Rectal smooth muscle tissue (tissue), 1 donor: ENCODE results near the gene C9orf152.

Experiments used
- H3K27ac ChIP-seq: one replicate; pipeline ENCODE4 v1.7.0; 2013; ENCODE audit warnings: low read depth, low read length, inconsistent platforms
- H3K27me3 ChIP-seq: one replicate; pipeline ENCODE4 v1.7.0; 2013; ENCODE audit warnings: low read length; ENCODE audit not compliant: control insufficient read depth, insufficient read depth
- H3K36me3 ChIP-seq: one replicate; pipeline ENCODE4 v1.7.0; 2013; ENCODE audit warnings: low read length; ENCODE audit not compliant: control insufficient read depth, insufficient read depth
- H3K4me1 ChIP-seq: one replicate; pipeline ENCODE4 v1.7.0; 2013; ENCODE audit warnings: low read length; ENCODE audit not compliant: control insufficient read depth, insufficient read depth
- H3K4me3 ChIP-seq: one replicate; pipeline ENCODE4 v1.7.0; 2013; ENCODE audit warnings: low read length
- H3K9ac ChIP-seq: one replicate; pipeline ENCODE4 v1.7.0; 2013; ENCODE audit warnings: low read length

Gene C9orf152

GRCh38 chr9:110188101-110188500 lies 19.9 kb downstream of the C9orf152 start:
- peaks cover 6% of the 10 kb centered on the region for H3K4me1 ChIP-seq
- no peaks in the 10 kb centered on the region for H3K36me3 ChIP-seq
- H3K27ac ChIP-seq = peak overlapping the region; percentile 31
- no peak overlapping the region for H3K4me3 ChIP-seq
- H3K9ac ChIP-seq = no peak overlapping the region
- H3K27me3 ChIP-seq = no peaks in the 10 kb centered on the region

DNA sequence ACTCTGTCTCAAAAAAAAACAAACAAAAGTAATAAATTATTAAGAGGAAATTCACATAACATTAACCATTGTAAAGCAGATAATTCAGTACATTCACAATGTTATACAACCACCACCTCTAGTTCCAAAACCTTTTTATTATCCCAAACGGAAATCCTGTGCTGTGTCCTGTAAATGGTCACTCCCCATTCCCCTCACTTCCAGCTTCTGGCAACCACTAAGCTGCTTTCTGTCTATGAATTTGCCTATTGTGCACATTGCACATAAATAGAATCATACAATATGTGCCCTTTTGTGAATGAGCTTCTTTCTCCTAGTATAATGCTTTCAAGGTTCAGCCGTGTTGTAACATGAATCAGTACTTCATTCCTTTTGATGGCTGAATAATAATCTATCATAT lies 20.8 kb downstream of the C9orf152 start:
- no peak overlapping the region for H3K27ac ChIP-seq
- H3K4me3 ChIP-seq = no peak overlapping the region
- H3K4me1 ChIP-seq = peaks cover 3% of the 10 kb centered on the region
- H3K9ac ChIP-seq = no peak overlapping the region
- H3K27me3 ChIP-seq = no peaks in the 10 kb centered on the region
- no peaks in the 10 kb centered on the region for H3K36me3 ChIP-seq

GRCh38 chr9:110186254-110186653 lies 21.7 kb downstream of the C9orf152 start:
- Histone ChIP-seq H3K9ac (no peak overlapping the region), H3K27ac (no peak overlapping the region), H3K36me3 (no peaks in the 10 kb centered on the region), H3K4me3 (no peak overlapping the region), H3K27me3 (no peaks in the 10 kb centered on the region), H3K4me1 (peaks cover 3% of the 10 kb centered on the region)

DNA sequence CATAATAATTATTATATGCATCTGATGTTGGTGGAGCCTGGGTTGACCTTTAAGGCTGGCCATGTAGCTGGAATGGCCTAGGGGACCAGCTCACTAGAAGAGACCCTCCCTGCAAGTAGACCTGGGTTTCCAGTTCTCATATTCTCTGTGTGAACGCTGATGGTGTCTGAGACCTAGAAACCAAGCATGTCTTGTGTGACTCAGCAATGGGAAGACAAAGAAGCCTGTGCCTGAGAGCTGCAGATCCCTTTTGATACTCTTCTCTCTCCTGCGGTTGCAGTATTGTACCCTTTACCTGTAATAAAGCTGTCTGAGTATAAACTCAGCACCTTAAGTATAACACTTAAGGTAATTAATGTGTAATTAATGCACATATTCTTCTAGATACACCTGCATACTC lies 22.2 kb downstream of the C9orf152 start:
- Histone ChIP-seq H3K27ac (no peak overlapping the region), H3K9ac (no peak overlapping the region), H3K4me1 (peaks cover 3% of the 10 kb centered on the region), H3K4me3 (no peak overlapping the region), H3K36me3 (no peaks in the 10 kb centered on the region), H3K27me3 (no peaks in the 10 kb centered on the region)

DNA sequence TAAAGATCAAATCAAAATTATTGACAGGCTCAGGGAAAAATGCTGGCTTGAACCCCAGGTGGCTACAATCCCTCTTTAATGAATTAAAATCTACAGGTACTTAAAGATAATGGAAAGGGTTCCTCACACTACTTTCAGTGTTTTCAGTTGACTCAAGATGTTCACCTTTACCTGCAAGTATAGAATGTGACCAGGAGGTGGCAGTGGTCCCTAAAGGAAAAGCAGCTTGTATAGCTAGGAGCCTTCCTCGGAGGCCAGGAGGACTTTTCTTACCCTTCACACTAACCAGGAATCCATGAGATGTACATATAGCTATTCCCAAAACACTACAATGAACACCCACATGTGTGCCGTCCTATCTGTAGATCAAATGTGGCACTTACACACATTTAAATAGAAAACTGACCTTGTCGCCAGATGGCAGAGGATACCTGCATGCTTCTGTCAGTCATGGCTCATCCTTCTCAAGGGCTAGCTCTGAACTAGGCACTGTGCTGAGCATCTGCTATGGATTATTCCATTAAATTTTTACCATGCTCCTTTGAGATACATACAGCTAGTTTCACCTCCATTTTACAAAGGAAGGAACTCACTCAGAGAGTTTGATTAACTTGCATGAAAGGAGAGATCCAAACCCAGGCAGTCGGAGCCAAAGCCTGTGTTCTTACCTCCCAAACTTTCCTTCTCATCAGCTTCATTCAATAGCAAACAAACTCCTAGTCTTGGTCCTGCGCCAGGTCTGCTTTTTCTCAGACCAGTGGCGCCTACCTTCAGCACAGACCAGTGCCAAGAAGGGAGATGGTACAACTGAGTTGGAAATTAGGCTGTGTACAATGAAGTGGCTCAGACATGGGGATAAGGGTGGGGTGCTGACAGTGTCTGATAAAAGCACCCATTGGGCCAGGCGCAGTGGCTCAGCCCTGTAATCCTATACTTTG lies 24.5 kb downstream of the C9orf152 start:
- H3K27ac ChIP-seq = no peak overlapping the region
- no peaks in the 10 kb centered on the region for H3K36me3 ChIP-seq
- H3K4me1 ChIP-seq = no peaks in the 10 kb centered on the region
- H3K4me3 ChIP-seq = no peak overlapping the region
- H3K27me3 ChIP-seq = no peaks in the 10 kb centered on the region
- no peak overlapping the region for H3K9ac ChIP-seq

DNA sequence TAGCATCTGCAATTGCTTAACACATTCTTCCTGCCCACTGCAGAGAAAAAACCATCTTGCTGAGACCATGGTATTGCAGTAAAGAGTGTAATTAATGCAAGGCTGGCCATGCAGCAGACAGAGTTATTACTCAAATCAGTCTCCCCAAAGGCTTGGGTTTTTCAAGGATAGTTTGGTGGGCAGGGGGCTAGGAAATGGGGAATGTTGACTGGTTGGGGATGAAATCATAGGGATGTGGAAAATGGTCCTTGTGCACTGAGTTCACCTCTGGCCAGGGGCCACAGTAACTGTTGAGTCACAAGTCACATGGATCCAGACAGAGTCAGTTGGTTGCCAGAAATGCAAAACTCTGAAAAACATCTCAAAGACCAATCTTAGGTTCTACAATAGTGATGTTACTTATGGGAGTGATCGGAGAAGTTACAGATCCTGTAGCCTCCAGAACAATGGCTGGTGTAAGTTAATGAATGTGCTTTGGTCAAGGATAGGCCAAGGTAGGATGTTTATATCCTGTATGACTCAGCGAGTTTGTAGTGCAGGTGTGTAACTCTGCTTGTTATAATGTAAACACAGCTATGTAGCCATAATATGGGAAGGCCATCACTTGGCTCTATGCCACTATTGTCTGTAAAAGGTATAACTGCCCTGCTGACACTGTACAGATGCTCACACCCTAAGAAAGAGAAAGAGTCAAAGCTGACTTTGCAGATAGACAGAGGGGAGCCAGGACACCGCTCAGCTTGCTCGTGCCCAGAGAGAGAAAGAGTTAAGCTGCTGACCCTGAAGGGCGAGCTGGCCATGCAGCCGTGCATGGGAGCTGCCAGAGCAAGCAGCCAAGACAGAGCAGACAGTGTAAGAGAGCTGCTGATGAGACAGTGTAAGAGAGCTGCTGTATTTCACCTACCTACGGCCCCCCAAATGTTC lies 27.2 kb downstream of the C9orf152 start:
- Histone ChIP-seq H3K27ac (no peak overlapping the region), H3K27me3 (no peaks in the 10 kb centered on the region), H3K4me3 (no peak overlapping the region), H3K9ac (no peak overlapping the region), H3K4me1 (no peaks in the 10 kb centered on the region), H3K36me3 (no peaks in the 10 kb centered on the region)

DNA sequence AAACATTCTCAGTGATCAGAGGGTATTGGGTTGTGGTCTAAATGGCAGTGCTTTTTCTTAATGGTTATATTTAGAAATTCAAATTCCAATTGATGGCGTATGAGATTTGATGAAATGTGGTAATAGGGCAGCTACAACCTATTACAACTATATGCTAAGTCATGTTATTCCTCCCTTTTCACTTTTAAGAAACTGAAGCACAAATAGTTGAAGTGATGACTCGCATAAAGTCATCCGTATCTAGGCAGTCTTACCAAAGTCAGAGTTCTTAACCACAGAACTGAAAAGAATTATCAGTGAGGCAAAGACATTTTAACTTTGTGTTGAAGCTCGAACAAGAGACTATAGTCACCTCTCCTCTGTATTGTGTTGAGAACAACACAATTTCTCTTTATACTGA lies 28.2 kb downstream of the C9orf152 start:
- Histone ChIP-seq H3K9ac (no peak overlapping the region), H3K36me3 (no peaks in the 10 kb centered on the region), H3K4me1 (no peaks in the 10 kb centered on the region), H3K4me3 (no peak overlapping the region), H3K27me3 (no peaks in the 10 kb centered on the region), H3K27ac (no peak overlapping the region)

DNA sequence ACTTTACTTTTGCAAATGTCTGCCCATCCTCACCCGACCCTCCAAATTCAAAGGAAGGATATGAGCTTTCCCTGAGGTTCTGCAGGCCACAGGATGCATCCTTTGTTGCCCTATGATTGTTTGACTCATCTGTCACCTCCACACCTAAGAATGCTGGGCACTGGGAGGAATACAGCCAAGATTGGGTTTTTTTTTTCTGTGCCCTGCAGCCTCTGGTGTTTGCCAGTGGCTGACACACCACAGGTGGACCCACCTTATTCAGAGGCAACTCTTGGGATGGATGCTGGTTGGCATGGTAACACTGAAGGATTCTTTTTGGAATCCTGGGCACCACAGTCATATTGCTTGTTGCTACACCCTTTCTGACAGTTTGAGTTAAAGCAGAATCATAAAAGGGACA lies 29.7 kb downstream of the C9orf152 start:
- Histone ChIP-seq H3K9ac (no peak overlapping the region), H3K27ac (no peak overlapping the region), H3K36me3 (no peaks in the 10 kb centered on the region), H3K4me1 (no peaks in the 10 kb centered on the region), H3K4me3 (no peak overlapping the region), H3K27me3 (no peaks in the 10 kb centered on the region)

DNA sequence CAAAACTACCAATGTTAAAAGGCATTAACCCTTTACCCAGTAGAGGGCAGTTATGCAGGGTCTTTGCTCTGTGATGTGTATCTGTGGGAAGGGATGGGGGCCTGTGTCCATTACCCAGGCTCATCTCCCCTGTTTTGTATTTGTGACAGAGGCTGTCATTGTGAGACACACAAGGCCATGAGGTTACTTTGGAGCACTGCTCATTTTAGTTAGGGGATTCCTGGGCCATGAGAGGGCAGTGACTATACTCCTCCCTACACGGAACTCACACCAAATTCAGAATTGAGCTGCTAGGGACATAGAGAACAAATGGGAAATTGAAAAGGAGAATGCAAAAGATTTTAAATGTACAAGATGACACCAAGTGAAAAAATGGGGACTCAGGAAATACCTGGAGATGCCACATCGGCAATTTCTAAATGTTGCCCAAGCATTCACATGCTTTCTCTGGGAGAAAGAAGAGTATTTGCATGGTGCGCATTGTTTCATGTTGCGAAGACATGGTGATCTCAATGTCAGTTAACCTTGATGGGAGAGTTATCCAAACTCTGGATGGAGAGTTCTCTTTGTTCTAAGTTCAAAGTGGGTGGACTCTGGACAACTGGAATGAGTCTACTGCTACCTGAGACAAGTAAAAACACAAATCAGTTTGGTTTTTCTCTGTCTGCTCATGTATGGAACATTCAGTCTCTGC lies 32.5 kb downstream of the C9orf152 start:
- H3K27ac ChIP-seq = no peak overlapping the region
- no peak overlapping the region for H3K9ac ChIP-seq
- no peaks in the 10 kb centered on the region for H3K27me3 ChIP-seq
- no peaks in the 10 kb centered on the region for H3K36me3 ChIP-seq
- no peaks in the 10 kb centered on the region for H3K4me1 ChIP-seq
- H3K4me3 ChIP-seq = no peak overlapping the region

- Histone ChIP-seq H3K4me3 (no peak overlapping the region), H3K4me1 (no peaks in the 10 kb centered on the region), H3K27me3 (no peaks in the 10 kb centered on the region), H3K36me3 (peaks cover 3% of the 10 kb centered on the region), H3K9ac (no peak overlapping the region), H3K27ac (no peak overlapping the region)
Measured at GRCh38 chr9:110173322-110173642, 34.7 kb downstream of the C9orf152 start.

- Histone ChIP-seq H3K4me1 (no peaks in the 10 kb centered on the region), H3K27me3 (no peaks in the 10 kb centered on the region), H3K36me3 (peaks cover 3% of the 10 kb centered on the region), H3K9ac (no peak overlapping the region), H3K4me3 (no peak overlapping the region), H3K27ac (no peak overlapping the region)
Measured at GRCh38 chr9:110170357-110171257, 37.4 kb downstream of the C9orf152 start.
